T1000 (cell line): ENCODE measurements around the gene COG4.
A peak's percentile ranks its signal among the peaks of the same experiment; 100 is the strongest.
"Not testable (repeated sequence)": the region's sequence is repeated elsewhere in the genome, so short reads cannot be mapped to it uniquely, and the experiment has no call there.

Source experiments
- DNase-seq: peaks from one replicate; lab custom pipeline; 2025; ENCODE audit warnings: mixed read lengths; lab: John Stamatoyannopoulos, UW

Gene COG4

DNA sequence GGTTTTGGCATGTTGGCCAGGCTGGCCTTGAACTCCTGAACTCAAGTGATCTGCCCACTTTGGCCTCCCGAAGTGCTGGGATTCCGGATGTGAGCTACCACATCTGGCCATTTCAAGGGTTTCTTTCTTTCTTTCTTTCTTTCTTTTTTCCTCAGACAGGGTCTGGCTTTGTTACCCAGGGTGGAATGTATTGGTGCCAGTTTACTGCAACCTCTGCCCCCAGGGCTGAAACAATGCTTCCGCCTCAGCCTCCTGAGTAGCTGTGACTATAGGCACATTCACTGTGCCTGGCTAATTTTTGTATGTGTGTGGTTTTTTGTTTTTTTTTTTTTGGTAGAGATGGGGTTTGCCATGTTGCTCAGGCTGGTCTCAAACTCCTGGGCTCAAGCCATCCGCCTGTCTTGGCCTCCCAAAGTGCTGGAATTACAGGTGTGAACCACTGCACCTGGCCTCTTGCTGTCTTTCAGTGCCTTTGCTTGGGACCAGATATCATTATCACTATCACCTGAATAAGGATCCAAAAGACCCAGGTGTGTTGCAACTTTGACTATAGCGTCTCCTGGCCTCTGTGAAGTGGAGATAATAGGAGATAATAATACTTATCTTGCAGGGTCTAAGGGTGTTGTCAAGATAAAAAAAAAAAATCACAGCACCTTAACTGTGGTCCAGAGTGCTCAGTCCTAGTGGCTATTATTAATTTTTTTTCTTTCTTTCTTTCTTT, 65.7 kb downstream of the COG4 start:
- no peak for DNase-seq

DNA sequence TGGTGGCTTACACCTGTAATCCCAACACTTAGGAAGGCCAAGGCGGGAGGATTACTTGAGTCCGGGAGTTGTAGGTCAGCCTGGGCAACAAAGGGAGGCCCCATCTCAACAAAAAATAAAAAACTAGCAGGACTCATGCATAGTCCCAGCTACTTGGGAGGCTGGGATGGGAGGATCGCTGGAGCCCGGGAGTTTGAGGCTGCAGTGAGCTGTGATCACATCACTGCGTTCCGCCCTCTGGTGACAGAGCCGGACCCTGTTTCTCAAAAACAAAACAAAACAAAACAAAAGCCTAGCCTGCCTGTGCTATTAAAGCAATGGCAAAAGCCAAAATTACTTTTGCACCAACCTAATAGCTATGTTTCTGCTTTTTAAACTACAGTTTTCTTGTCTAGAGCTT, 67.4 kb downstream of the COG4 start:
- no peak for DNase-seq

DNA sequence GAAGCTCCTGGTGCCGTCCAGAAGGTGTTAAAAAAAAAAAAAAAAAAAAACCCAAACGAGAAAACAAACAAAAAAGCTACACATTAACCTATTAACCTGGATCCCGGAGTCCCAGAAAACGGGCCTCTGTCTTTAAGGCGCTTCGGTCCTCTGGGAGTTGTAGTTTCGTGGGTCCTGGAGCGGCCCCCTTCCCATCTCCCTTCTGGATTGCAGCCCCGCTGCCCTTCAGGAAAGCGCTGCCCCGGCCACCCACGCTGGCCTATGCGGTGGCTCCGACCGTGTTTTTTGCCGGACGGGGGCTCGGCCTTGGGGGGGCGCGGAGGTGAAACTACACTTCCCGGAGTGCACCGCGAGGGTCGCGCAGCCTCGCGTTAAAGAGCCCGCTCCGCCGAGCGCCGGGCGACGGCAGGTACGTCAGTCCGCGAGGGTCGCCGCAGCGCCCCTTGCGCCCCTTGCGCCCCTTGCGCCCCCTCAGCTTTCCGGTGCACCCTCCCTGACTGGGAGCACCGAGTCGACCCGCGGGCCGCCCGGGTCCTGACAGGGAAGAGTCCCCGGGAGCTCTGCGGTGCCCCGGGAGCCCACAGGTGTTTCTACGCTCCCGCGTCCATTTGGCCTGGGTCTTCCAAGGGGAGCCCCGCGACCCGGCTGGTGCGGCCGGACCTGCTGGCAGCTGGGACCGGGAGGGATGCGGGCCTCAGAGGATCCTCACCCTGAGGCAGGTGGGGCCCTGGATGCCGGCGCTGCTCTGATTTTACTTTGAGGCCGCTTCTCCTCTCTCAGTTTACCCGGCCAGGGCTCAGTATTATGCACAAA, 68.9 kb downstream of the COG4 start, which contains the start of gene FCSK:
Gene FCSK, plus strand, starts transcription at position 374 of the 813 bp plus-strand sequence. CDS start 8,596 bp downstream, outside the sequence.
- DNase-seq, result no peak

DNA sequence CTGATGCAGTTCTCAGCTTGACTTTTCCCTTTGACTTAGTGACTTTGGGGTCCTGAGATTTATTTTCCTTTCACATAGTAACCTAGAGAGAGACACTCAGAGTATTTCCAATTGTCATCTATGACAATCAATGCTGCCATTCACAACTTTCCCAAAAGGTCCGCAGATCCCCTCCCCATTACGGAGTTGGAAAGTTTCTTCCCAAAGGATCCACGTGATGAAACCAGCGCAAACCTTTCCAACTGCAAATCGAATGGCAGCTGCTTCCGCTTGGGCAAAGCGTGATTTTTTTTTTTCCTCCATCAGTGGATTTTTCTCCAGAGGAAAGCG, 69.5 kb downstream of the COG4 start:
- DNase-seq, result no peak

DNA sequence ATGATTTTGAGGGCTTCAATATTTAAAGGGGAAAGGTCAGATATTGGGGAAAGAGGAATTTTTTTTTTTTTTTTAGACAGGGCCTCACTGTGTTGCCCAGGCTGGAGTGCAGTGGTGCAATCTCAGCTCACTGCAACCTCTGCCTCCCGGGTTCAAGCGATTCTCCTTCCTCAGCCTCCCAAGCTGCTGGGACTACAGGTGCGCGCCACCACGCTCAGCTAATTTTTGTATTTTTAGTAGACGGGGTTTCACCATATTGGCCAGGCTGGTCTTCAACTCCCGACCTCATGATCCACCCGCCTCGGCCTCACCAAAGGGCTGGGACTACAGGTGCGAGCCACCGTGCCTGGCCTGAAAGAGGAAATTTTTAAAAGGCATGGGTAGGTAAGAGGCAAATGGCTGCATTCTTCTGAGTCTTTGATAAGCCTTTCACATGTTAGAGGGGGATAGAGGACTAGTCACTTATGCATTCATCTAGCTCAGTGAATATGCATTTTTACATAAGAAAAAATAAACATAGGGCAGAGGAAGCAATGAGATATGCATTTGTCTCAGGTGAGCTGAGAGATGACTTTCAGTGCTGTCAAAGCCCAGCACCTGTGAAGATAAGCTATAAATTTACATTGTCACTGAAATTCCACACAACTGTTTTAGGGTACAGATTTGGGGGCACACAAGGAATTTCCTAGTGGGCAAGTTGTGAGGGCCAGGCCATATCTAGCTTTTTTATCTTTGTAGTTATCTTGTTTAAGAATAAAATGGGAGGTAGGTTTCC, 70.0 kb downstream of the COG4 start:
- DNase-seq, result no peak

DNA sequence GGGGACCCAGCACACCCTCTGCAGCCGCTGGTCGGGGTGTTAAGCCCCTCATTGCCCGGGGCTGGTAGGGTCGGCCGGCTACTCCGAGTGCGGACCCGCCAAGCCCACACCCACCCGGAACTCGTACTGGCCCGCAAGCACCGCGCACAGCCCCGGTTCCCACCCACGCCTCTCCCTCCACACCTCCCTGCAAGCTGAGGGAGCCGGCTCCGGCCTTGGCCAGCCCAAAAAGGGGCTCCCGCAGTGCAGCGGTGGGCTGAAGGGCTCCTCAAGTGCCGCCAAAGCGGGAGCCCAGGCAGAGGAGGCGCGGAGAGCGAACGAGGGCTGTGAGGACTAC, 72.4 kb downstream of the COG4 start:
- DNase-seq, result not testable (repeated sequence)

DNA sequence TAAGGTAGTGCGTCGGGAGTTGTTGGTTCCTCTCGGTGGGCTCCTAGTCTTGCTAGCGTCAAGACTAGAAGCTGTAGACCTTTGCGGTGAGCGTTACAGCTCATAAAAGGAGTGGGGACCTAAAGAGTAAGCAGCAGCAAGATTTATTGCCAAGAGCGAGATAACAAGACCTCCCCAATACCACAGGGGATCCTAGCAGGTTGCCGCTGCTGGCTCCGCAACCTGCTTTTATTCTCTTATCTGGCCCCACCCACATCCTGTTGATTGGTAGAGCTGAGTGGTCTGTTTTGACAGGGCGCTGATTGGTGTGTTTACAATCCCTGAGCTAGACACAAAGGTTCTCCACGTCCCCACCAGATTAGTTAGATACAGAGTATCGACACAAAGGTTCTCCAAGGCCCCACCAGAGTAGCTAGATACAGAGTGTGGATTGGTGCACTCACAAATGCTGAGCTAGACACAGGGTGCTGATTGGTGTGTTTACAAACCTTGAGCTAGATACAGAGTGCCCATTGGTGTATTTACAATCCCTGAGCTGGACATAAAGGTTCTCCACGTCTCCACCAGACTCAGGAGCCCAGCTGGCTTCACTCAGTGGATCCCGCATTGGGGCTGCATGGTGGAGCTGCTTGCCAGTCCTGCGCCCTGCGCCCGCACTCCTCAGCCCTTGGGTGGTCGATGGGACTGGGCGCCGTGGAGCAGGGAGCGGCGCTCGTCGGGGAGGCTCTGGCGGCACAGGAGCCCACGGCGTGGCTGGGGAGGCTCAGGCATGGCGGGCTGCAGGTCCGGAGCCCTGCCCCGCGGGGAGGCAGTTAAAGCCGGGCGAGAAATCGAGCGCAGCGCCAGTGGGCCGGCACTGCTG, 73.0 kb downstream of the COG4 start:
- DNase-seq, result not testable (repeated sequence)

DNA sequence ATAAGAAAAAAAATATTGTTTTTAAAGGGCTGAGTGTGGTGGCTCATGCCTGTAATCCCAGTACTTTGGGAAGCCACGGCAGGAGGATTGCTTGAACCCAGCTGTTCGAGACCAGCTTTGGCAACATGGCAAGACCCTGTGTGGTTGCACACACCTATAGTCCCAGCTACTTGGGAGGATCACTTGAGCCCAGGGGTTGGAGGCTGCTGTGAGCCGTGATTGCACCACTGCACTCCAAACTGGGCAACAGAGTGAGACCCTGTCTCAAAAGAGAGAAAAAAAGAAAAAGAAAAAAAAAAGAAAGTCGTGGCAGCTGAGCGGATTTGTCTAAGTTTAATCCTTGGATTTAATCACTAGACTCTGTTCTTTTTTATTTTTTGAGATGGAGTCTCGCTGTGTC, 75.3 kb downstream of the COG4 start:
- DNase-seq, result no peak

DNA sequence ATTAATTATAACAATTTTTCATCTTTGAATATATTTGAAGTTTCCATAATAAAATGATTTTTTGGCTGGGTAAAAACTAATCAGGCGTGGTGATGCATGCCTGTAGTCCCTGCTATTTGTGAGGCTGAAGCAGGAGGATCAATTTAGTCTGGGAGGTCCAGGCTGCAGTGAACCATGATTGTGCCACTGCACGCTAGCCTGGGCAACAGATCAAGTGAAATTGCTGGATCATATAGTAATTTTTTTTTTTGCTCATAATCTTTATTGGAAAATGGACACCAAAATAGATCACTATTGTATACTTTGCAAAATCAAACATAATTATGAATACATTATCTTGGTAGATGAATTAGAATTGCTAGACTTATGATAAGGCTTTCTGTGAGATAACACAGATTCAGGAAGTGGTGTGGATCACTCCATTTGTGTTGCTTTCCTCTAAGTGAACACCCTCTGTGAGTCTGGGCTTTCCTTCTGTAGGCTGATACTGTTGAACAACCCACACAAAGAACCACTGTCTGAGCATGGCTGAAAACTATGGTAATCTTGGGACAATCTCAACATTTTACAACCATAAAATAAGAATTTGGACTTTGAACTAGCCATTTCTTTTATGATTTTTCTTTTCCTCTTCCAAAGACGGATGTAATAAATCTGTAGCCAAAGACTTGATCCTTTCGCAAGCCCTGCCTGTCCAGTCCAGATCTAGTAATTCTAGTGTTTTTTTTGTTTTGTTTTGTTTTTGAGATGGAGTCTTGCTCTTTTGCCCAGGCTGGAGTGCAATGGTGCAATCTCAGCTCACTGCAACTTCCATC, 78.9 kb downstream of the COG4 start:
- no peak for DNase-seq

DNA sequence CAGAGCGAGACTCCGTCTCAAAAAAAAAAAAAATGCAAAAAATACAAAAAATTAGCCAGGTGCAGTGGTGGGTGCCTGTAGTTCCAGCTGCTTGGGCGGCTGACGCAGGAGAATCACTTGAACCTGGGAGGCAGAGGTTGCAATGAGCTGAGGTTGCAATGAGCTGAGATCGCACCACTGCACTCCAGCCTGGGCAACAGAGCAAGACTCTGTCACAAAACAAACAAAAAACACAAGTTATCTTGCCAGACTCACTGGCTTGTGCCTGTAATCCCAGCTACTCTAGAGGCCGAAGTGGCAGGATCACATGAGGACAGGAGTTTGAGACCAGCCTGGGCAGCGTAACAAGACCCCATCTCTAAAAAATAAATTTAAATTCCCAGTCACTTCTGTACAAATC, 81.0 kb downstream of the COG4 start:
- no peak for DNase-seq

DNA sequence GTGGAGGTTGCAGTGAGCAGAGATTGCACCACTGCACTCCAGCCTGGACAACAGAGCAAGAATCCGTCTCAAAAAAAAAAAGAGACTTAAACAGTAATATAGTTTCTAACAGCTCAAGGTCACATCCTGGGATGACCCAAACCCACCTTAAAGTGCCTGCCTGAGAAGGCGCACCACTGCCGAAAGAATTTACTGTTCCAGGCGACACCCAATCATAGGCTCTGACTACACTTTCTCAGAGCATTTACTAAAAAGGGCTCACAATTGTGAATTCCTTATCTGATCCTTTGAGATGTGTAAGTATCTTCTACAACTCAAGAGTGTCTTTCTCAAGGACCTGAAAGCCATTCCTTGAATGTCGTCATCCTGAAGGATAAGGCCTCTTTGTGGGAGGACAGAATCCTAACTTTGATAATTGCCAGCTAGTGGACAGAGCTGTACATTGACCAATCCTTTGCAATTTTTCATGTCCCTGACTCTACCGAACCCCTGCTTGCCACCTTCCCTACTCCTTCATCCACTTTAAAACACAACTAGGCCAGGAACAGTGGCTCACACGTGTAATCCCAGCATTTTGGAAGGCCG, 81.9 kb downstream of the COG4 start:
- no peak for DNase-seq

DNA sequence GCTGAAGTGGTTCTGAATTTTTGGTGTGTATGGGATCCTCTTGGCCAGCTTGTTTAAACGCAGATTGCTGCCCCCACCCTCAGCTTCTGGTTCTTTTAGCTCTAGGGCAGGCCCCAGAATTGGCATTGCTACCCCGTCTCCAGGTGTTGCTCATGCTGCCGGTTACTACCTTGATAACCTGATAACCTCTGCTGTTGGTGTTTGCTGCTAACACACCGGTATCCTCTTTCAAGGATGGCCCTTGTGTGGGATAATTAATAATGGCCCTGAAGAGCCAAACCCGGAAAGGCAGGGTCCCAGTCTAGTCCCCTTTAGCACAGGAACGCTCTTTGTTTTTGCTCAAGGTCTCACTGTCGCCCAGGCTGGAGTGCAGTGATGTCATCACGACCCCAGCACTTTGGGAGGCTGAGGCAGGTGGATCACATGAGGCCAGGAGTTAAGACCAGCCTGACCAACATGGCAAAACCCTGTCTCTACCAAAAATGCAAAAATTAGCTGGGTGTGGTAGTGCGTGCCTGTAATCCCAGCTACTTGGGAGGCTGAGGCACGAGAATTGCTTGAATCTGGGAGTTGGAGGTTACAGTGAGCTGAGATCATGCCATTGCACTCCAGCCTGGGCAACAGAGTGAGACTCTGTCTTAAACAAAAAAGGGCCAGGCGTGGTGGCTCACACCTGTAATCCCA, 83.2 kb downstream of the COG4 start:
- DNase-seq, result no peak

DNA sequence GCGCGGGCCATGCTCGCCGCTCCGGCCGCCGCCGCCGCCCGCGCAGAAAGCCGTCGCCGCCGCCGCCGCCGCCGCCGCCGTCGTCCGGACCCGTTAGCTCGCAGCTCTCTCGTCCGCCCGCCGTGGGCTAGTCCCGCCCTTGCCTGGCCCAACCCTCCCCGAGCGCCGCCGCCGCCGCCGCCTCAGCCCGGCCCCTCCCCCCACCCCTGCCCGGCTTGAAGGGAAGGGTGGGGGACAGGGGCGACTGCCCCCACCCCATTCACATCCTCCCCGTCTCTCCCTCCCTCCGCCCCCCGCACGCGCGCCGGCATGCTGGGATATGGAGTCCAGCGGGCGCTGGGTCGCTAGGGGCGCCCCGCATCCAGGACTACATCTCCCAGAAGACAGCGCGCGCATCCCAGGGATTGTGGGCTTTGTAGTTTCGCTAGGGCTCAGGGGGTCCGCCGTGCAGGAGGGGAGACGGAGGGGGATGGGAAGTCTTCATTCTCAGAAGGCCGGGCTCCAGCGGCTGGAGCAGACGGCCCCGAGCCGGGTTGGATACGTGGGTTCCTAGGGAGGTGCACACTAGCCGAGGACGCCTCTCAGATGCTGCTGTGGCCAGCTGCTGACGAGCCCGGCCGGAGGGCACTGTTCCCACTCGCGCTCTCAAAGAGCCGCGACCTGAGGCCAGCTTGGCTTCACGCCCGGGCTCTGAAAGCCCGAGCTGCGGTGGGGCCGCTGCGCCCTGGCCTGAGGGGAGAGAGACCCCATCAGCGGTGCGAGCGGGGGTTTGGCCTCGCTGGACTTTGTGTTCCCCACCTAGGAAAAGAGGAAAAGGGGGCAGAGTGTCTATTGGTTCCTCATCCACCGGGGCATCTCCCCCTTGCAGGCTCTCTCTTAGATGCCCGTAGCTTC, 84.1 kb downstream of the COG4 start, which contains the start of gene ST3GAL2:
Gene ST3GAL2, minus strand, starts transcription at position 132 of the 894 bp plus-strand sequence. CDS start 40,570 bp downstream, outside the sequence.
- peak; percentile 75 for DNase-seq

DNA sequence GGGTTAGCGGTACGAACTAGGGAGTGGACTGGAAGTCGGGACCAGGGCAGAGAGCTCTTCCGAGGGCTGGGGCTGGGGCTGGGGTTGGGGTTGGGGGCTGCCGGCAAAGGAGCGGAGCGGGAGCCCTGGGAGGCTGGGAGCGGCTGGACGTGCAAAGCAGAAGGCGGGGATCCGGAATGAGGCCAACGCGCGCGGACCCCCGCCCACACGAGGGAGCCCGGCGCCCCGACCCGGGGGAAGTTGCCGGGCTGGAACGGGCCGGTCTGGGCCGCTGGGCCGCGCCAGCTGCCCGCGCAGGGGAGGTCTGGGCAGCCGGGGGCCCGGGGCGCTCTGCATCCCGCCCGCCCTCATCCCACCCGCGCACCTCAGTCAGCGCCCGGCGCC, 84.8 kb downstream of the COG4 start:
- DNase-seq, result no peak

DNA sequence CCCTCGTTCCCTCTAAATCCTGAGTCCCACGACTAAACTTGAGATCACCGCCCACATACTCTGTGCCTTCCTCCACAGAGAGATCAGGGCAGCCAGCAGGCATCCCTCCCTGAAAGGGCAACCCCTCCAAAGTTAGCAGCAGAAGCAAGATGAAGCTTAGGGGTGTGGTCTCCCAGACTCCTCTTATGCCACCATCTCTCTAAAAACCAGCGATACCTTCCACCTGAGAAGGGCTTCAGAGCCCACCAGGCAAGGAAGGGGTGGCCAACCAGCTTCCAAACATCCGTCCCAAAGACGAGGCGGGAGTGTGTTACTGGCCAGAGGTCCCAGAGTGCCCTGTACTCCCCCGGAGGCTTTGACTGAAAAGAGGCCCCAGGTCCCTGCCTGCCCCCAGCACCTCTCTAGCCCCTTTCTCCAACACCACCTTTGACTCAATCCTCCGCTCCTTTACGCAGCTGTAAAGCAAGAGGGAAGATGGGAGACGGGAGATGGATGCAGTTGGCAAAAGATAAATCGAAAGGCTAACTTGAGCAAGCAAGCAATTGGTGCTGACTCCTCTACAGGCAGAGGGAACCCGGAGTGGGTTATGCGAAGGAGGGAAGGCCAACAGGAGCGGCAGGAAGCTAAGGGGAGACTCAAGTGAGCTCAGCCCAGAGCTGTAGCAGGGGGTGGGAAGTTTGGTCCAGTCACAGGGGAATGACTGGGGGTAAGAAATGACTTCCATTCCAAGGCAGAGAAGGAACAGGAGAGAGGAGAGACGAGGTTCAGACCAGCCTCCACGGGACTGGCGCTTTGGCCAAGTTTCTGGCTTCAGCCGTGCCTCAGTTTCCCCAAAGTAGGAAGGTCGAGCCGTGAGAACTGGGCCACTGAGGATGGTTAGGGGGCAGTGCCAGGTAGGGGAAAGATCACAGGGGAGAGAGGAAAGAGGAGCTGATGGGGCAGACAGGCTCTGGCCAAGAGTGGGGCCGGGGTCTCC, 85.5 kb downstream of the COG4 start:
- DNase-seq, result no peak

DNA sequence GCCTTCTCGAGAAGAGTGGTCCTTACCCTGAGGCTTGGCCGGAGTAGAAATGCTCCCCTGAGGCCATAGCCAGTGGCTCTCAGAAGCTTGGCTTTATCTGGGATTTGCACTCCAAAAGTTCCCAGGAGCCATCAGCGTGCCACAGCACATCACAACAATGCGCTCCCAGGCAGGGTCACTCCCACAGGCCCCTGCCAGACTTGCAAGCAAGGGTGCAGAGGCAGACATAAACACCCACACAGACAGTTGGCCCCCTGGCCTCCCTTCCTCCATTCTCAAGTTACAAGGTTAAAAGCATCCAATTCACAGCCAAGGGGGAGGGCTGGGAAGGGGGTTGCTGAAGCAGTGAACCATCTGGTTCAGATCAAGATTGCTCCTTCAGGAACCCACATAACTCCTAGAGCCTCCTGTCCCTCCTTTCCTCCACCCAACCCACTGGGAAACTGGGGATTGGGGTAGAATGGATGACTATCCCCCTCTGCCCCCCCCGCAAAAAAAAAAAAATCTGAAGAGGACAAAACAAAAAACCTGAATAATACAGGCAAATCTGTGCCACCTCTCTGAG, 86.3 kb downstream of the COG4 start:
- no peak for DNase-seq
